GM12872 (cell line): ENCODE measurements around the gene KRT13.

Experiments used
- TF ChIP-seq, protein P1 (sequence below): IDR thresholded peaks from 3 replicates; pipeline ENCODE4 v1.5.1; 2011; ENCODE audit warnings: low read depth, mild to moderate bottlenecking, low read length, moderate library complexity; ENCODE audit not compliant: insufficient read depth

KRT13 gene

DNA sequence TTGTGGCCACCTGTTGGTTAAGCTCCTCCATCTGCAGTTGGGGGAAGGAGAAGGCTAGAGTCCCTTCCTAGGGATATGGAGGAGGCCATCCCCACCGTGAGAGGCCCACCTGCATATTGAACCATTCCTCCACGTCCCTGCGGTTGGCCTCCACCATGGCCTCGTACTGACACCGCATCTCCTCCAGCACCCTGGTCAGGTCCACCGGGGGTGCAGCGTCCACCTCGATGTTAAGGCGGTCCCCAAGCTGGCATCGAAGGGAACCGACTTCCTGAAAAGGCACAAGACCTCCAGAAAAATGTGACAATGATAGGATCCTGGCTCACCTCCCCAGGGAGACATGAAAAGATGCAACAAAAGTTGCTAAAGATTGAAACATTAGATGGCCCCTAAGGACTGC lies 41.2 kb downstream of the KRT13 start:
- TF ChIP-seq, protein P1, sequence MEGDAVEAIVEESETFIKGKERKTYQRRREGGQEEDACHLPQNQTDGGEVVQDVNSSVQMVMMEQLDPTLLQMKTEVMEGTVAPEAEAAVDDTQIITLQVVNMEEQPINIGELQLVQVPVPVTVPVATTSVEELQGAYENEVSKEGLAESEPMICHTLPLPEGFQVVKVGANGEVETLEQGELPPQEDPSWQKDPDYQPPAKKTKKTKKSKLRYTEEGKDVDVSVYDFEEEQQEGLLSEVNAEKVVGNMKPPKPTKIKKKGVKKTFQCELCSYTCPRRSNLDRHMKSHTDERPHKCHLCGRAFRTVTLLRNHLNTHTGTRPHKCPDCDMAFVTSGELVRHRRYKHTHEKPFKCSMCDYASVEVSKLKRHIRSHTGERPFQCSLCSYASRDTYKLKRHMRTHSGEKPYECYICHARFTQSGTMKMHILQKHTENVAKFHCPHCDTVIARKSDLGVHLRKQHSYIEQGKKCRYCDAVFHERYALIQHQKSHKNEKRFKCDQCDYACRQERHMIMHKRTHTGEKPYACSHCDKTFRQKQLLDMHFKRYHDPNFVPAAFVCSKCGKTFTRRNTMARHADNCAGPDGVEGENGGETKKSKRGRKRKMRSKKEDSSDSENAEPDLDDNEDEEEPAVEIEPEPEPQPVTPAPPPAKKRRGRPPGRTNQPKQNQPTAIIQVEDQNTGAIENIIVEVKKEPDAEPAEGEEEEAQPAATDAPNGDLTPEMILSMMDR: no peak

DNA sequence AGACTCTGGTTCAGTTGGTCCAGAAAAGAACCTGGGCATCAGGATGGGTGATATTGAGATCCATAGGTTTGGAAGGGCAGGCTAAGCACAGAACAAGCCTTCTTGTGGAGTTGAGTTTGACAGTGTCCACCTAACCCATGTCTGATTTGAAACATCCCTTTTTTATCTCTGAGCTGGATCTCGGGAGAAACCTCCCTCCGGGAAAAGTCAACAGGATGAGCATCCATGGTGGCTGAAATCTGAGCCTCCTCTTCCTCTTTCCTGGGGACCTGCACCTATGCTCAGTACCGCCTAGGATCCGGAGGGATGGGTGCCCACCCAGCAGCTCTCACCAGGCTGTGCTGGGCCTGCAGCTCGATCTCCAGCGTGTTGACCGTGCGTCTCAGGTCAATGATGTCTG lies 41.7 kb downstream of the KRT13 start:
- TF ChIP-seq, protein P1: no peak

DNA sequence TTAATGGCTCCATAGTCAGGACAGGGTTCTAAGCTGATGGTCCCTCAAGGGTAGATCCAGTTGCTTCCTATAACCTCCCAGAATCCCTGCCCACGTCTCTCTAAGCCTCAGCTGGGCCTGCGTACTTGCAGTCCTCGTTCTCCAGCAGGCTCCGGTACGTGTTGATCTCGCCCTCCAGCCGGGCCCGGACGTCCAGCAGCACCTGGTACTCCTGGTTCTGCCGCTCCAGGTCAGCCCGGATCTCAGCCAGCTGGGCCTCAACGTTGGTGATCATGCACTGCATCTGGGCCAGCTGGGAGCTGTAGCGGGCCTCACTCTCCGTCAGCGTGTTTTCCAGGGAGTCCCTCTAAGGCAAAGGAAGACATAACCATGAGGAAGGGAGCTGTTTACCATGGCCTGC lies 42.7 kb downstream of the KRT13 start:
- TF ChIP-seq, protein P1: no peak

DNA sequence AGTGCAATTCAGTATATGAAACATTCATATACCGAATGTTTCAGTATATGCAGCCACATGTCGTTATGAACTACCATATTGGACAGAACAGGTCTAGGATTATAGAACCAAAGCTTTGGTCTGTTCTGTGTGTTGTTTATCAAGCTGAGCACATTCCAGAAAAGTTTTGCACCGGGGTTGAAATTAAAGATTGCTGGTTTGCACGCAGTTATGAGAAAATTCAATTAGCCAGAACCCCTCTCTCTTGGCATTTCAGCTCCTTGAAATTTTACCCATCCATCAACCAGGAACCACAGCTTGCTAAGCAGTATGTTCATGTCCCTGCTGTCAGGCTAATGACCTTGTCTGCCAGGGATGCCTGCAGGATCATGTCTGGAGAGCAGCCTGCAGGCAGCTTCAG lies 47.7 kb downstream of the KRT13 start:
- TF ChIP-seq, protein P1: no peak

DNA sequence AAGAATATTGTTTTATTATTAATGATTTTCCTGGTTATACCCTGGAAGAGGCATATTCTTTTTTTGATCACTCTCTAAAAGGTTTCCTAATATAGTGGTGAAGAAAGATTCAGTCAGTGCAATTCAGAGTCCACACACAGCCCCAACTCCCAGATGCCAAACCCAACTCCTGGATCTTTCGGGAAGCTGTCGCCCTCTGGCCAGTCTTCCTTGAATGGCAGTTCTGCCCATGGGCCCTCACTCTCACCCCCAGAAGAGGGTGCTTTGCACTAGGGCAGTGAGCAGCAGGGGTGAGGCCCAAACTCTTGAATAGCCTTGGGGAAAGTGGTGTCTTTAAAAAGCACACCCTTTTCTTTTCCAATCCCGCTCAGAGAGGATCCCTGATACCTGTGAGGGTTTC lies 49.2 kb downstream of the KRT13 start:
- TF ChIP-seq, protein P1: no peak

DNA sequence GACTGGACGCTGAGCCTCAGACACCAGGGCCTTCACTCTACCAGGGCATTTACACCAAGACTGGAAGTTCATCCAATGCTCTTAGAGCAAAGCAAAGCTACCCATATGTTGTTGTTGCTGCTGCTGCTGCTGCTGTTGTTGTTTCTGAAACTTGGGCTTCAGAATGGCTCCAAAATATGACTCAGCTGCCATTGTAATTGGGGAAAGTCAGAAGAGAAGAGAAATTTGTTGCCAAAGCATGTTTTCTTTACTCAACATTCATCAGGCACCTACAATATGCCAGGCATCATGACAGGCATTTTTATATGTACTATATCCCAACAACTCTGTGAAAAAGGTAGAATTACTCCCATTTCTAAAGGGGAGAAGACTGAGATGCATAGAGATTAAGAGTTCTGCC lies 50.2 kb downstream of the KRT13 start:
- TF ChIP-seq, protein P1: no peak

DNA sequence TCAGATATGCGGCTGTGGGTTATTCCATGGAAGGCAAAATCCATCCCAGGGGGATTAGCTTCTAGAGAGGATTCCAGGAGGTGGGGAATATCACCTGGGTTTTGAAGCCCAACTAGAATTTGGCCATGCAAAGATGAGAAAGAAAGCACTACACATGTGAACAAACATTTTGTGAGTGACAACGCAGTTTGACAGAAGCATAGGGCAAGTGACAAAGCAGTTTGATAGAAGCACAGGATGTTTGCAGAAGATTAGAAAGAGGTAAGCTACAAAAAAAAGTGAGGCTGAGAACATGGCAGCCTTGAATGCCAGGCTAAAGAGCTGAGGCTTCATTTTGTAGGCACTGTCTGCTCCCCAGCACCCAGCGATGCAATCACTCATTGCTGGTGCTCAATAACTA lies 52.3 kb downstream of the KRT13 start:
- TF ChIP-seq, protein P1: no peak

DNA sequence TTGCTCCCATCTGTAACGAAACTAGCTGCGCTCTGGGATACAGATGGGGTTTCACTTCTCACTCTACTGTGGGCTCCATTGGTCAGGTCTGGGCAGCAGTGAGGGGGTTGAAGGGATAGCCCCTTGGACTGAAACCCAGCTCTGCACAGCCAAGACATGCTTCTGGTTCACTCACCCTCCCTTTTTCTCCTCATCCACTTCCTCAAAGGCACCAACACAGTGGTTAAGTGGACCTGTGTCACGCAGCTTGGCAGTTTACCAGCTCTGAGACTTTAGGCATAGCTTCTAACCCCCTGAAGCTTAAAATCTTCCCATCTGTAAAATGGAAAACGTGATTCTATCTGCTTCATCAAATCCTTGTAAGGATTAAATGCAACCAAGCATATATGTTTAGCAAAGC lies 53.1 kb downstream of the KRT13 start:
- TF ChIP-seq, protein P1: no peak
